Activated T-helper 17 cell treated with anti-CD3 and anti-CD28 coated beads, Interleukin-2, amount 50 U/mL, for 72 hours (primary cell): Measurements from ENCODE around the gene NEURL4. TPM values are rescaled to one million over a fixed set of nuclear protein-coding genes. Genes with fewer than 3 reads are reported as not detected.

Experiments
- ATAC-seq: fragments of 150-1000 bp; cut with Tn5 transposase; replicated peaks from 2 replicates; pipeline ENCODE4 v1.10.0; 2021; ENCODE audit warnings: mild to moderate bottlenecking, moderate library complexity
- H3K27ac Mint-ChIP-seq: one replicate; pipeline ENCODE4 v1.8.0; 2022; ENCODE audit warnings: mixed read lengths
- H3K27me3 Mint-ChIP-seq: one replicate; pipeline ENCODE4 v1.8.0; 2022; ENCODE audit warnings: mixed read lengths
- H3K36me3 Mint-ChIP-seq: one replicate; pipeline ENCODE4 v1.8.0; 2022; ENCODE audit warnings: low read depth, mild to moderate bottlenecking, mixed read lengths
- H3K4me1 Mint-ChIP-seq: one replicate; pipeline ENCODE4 v1.8.0; 2022; ENCODE audit warnings: mixed read lengths
- H3K4me3 Mint-ChIP-seq: one replicate; pipeline ENCODE4 v1.8.0; 2022; ENCODE audit warnings: mild to moderate bottlenecking, mixed read lengths
- H3K9me3 Mint-ChIP-seq: one replicate; pipeline ENCODE4 v1.8.0; 2022; ENCODE audit warnings: mixed read lengths
- total RNA-seq, 2 donors: library from RNA; stranded (reverse); gene quantifications; one replicate each; pipeline ENCODE4 v1.2.3, GENCODE V29; 2022

NEURL4 gene
- total RNA-seq, 2 donors from 2014 or later: 22.9 to 33.0 TPM

GRCh38 chr17:7308625-7309433, 20.3 kb downstream of the NEURL4 start:
- peaks cover 67% of the 10 kb centered on the region for H3K36me3 Mint-ChIP-seq
- no peaks in the 10 kb centered on the region for H3K27me3 Mint-ChIP-seq
- H3K4me1 Mint-ChIP-seq: peaks cover 39% of the 10 kb centered on the region
- H3K27ac Mint-ChIP-seq: peak overlapping the region; percentile 97
- no peaks in the 10 kb centered on the region for H3K9me3 Mint-ChIP-seq
- H3K4me3 Mint-ChIP-seq: peak overlapping the region; percentile 95
- ATAC-seq: peak; percentile 55

DNA sequence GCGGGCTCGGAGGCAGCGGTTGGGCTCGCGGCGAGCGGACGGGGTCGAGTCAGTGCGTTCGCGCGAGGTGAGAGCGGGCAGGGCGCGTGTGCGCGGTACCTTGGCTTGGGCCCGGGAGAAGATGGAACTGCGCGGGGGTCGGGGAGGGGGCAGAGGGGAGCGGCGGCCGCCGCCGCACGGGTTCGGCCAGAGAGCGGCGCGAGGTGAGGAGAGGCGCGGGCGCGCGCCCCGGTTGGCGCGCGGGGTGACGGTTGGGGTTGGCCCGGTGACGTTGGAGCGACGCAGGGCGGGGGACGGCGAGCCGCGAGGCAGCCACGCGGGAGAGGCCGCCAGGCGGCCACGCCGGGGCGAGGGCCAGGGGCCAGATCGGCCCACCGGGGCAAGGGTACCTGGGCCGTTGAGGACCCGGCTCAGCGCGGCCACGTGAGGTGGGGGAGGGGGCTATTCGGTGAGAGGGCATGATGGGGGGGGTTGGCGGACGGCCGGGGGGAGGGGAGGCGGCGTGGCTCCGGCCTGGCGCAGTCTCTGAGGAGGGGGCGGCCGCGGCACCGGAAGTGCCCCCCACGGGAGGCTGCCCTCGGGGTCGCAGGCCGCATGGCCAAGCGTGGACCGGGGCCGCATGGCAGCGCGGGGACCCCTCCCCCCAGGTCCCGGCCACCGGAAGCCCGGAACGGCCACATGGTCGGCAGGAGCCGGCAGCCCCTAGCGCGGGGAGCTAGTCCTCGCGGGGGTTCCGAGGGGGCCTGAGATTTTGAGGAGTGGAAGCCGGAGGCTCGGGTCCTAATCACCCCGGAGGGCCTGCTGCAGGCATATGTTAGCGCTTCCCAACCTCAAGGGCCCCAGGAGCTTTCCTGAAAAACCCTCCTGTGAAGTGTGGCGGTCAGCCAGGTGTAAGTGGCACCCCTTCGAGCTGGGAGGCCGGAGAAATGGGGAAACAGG, 21.2 kb downstream of the NEURL4 start:
- ATAC-seq: peak; percentile 4
- no peaks in the 10 kb centered on the region for H3K9me3 Mint-ChIP-seq
- peaks cover 38% of the 10 kb centered on the region for H3K4me1 Mint-ChIP-seq
- H3K27me3 Mint-ChIP-seq: no peaks in the 10 kb centered on the region
- H3K36me3 Mint-ChIP-seq: peaks cover 59% of the 10 kb centered on the region
- H3K4me3 Mint-ChIP-seq: peak overlapping the region; percentile 95
- H3K27ac Mint-ChIP-seq: peak overlapping the region; percentile 97

DNA sequence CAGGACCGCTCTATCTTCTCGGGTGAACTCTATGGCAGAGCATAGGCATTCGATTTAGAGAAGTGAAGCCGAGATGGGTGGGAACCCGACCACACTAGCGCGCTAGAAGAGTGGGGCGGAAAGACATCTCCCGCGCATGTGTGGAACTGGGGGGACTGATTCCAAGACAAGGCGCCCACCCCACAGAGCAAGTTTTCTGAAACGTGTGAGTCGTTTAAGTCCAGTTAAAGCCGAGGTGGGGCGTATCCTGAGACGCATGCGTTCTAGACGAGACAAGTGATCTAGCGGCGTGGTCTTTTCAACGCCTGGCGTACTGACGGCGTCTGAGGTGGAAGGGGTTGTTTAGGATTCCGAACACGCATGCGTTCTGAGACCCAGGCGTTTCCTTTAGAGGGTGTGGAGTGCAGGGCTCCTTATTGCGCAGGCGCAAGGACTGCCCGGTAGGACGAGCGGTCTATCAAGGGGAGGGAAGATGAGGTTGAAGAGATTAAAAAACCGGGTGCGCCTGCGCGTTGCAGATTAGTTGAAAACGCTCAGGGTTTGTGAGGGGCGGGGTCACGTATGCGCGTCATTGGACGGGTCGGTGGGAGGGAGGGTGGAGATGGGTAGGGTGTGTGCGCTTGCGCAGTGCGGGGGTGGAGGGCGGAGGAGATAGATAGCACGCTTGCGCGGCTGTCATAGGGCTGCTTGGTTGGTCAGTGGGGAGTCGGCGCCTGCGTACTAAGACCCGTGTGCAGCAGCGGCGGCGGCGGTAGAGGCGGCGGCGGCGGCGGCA, 22.0 kb downstream of the NEURL4 start, which contains the start of gene EIF5A:
Gene EIF5A (plus strand): TSS at position 718 of the 775 bp plus-strand sequence. CDS start 2,008 bp downstream, outside the sequence.
- H3K36me3 Mint-ChIP-seq: peaks cover 50% of the 10 kb centered on the region
- H3K4me3 Mint-ChIP-seq: peak within 1 kb of the TSS; percentile 95
- H3K4me1 Mint-ChIP-seq: peaks cover 31% of the 10 kb centered on the region
- peak; percentile 79 for ATAC-seq
- no peaks in the 10 kb centered on the region for H3K27me3 Mint-ChIP-seq
- H3K27ac Mint-ChIP-seq: peak within 1 kb of the TSS; percentile 97
- H3K9me3 Mint-ChIP-seq: no peaks in the 10 kb centered on the region

DNA sequence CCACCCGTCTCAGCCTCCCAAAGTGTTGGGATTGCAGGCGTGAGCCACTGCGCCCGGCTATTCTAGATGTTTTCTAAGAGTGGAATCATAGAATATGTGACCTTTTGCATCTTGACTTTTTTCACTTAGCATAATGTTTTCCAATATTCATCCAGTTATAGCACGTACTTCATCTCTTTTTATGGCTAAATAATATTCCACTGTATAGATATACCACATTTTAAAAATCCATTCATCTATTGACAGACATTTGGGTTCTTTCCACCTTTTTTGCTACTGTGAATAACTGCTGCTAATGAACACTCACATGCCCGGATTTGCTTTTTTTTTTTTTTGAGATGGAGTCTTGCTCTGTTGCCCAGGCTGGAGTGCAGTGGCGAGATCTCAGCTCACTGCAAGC, 25.0 kb downstream of the NEURL4 start:
- ATAC-seq: no peak
- Mint-ChIP-seq H3K36me3 (peaks cover 21% of the 10 kb centered on the region), H3K4me3 (no peak overlapping the region), H3K4me1 (peaks cover 6% of the 10 kb centered on the region), H3K27me3 (no peaks in the 10 kb centered on the region), H3K27ac (no peak overlapping the region), H3K9me3 (no peaks in the 10 kb centered on the region)

DNA sequence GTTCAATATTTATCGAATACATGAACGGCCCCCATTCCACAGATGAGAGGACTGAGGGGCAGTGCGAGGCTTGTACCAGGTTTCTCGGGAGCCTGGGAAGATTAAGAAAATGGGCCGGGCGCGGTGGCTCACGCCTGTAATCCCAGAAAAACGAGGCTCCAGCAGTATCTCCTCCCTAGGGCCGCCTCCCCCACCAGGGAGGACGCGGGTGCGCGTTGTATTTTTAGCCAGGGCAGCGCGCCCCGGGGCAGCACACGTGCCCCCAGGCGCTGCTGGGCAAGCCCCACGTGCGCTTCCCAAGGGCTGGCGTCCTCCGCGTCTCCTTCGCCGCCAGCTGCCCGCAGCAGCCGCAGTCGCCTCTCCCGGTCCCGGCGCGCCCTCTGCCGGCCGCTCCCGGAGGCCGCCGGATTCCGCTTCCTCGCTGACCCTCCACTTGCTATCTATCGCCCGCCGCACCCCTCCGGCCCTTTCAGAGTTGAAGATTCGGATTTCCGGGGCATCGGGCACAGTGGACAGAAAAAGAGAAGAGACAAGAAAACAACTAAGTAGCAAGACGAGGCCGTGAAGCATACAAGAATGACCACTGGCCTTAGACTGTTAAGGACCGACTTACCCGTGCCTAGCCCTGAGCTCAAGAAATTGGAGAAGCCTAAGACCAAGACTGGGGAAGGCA, 32.8 kb downstream of the NEURL4 start:
- H3K27ac Mint-ChIP-seq: no peak overlapping the region
- H3K9me3 Mint-ChIP-seq: no peaks in the 10 kb centered on the region
- peaks cover 5% of the 10 kb centered on the region for H3K4me1 Mint-ChIP-seq
- peaks cover 16% of the 10 kb centered on the region for H3K27me3 Mint-ChIP-seq
- ATAC-seq: peak; percentile 76
- no peaks in the 10 kb centered on the region for H3K36me3 Mint-ChIP-seq
- H3K4me3 Mint-ChIP-seq: peak overlapping the region; percentile 80

- H3K9me3 Mint-ChIP-seq: no peaks in the 10 kb centered on the region
- peaks cover 16% of the 10 kb centered on the region for H3K27me3 Mint-ChIP-seq
- H3K4me1 Mint-ChIP-seq: peaks cover 5% of the 10 kb centered on the region
- peak overlapping the region; percentile 80 for H3K4me3 Mint-ChIP-seq
- H3K36me3 Mint-ChIP-seq: no peaks in the 10 kb centered on the region
- no peak for ATAC-seq
- H3K27ac Mint-ChIP-seq: no peak overlapping the region
Observed at GRCh38 chr17:7295230-7296180, 33.6 kb downstream of the NEURL4 start.

DNA sequence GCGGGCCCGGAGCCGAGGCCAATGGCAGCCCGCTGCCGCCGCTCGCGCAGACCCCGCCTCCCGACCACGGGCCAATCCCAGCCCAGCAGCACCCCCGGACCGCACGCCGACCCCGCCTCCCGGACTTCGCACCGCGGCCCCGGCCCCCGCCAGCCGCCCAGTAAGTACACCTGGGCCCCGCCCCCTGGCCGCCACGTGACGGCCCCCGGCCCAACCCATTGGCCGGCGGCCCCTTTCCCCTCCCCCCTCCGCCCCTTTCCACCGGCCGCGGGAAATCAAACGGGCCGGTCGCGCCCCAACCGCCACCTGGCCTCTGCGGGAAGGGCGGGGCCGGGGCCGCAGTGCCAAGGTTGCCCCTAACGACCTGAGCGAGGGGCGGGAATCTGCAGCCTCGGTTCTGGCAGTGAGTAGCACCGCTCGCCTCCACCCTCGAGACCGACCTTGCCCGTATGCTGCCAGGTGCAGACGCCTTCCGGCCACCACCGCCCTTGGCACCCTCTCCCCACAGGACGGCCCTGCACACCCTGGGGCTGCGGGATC, 34.5 kb downstream of the NEURL4 start, which contains the start of gene YBX2:
Gene YBX2 (minus strand): TSS at position 26 of the 540 bp plus-strand sequence. CDS start 139 bp downstream, outside the sequence.
- Mint-ChIP-seq H3K36me3 (no peaks in the 10 kb centered on the region), H3K4me1 (peaks cover 5% of the 10 kb centered on the region), H3K27me3 (peaks cover 16% of the 10 kb centered on the region), H3K27ac (no peak within 1 kb of the TSS), H3K9me3 (no peaks in the 10 kb centered on the region), H3K4me3 (peak within 1 kb of the TSS; percentile 80)
- peak; percentile 77 for ATAC-seq

DNA sequence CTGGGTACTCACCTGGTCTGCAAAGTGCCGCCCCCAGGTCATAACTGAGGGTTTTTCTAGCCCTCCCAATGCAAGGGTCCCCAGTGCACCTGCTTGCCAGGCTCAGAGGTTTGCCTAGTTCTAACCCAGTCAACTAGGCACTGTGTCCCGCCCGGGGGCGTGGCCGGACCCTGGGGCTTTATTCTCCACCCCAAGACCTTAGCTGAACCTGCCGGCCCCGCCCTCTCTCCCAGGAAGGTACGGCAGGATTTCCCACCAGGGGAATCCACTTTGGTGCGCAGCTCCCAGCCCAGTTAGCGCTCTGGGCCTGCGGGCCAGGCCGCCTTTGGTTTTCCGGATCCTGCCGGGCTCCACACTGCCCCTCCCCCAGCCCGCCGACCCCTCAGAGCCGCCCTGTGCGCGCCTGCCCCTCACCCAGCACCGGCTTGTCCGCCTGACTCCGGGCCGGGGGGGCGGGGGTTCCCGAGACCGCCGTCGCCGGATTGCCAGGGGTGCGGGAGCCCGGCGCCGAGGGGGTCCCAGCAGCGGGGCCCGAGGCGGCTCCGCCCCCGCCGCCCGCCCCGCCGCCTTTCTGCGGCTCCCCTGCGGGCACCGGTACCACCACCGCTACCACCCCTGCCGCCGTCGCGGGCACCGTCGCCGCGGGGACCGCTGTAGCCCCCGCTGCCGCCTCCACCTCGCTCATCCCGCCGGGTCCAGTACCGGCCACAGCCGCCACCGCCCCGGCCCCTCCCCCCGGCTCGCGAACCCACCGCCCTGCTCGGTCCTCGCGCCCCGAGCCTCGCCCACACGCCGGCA, 35.1 kb downstream of the NEURL4 start:
- Mint-ChIP-seq H3K4me3 (peak overlapping the region; percentile 41), H3K27me3 (peaks cover 16% of the 10 kb centered on the region), H3K4me1 (peaks cover 5% of the 10 kb centered on the region), H3K9me3 (no peaks in the 10 kb centered on the region), H3K27ac (no peak overlapping the region), H3K36me3 (no peaks in the 10 kb centered on the region)
- no peak for ATAC-seq

GRCh38 chr17:7293159-7293558, 36.0 kb downstream of the NEURL4 start:
- peaks cover 16% of the 10 kb centered on the region for H3K27me3 Mint-ChIP-seq
- H3K4me1 Mint-ChIP-seq: peaks cover 5% of the 10 kb centered on the region
- peak overlapping the region; percentile 41 for H3K4me3 Mint-ChIP-seq
- H3K36me3 Mint-ChIP-seq: no peaks in the 10 kb centered on the region
- no peak for ATAC-seq
- H3K9me3 Mint-ChIP-seq: no peaks in the 10 kb centered on the region
- H3K27ac Mint-ChIP-seq: no peak overlapping the region

DNA sequence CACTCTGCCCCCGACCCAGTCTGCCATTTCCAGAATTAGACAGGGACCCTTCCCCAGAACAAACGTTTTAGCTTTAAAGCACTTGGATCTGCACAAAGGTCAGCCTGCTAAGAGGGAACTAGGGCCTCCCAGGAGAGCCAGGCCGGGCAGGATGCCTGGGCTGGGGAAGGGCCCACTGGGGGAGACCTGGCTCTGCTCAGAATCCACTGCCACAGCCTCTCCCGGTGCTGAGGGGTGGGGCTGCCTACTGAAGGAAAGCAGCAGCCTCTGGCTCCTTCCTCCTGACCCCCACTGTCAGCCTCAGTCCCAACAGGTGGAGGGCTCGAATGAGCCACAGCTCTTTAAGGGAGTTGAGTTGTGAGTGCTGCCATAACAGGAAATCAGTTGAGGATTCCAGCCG, 36.4 kb downstream of the NEURL4 start:
- Mint-ChIP-seq H3K4me3 (no peak overlapping the region), H3K27me3 (peaks cover 16% of the 10 kb centered on the region), H3K4me1 (peaks cover 5% of the 10 kb centered on the region), H3K9me3 (no peaks in the 10 kb centered on the region), H3K36me3 (no peaks in the 10 kb centered on the region), H3K27ac (no peak overlapping the region)
- ATAC-seq: no peak

- no peak for ATAC-seq
- Mint-ChIP-seq H3K4me1 (peaks cover 5% of the 10 kb centered on the region), H3K36me3 (no peaks in the 10 kb centered on the region), H3K4me3 (no peak overlapping the region), H3K9me3 (no peaks in the 10 kb centered on the region), H3K27ac (no peak overlapping the region), H3K27me3 (peaks cover 16% of the 10 kb centered on the region)
Observed at GRCh38 chr17:7292194-7292593, 36.9 kb downstream of the NEURL4 start.

GRCh38 chr17:7290685-7291084, 38.5 kb downstream of the NEURL4 start:
- Mint-ChIP-seq H3K36me3 (no peaks in the 10 kb centered on the region), H3K27ac (no peak overlapping the region), H3K4me3 (no peak overlapping the region), H3K27me3 (peaks cover 17% of the 10 kb centered on the region), H3K9me3 (no peaks in the 10 kb centered on the region), H3K4me1 (peaks cover 5% of the 10 kb centered on the region)
- no peak for ATAC-seq
